Type B pancreatic cell (in vitro differentiated cells): ENCODE data around the gene FCHSD2. TPM values are rescaled to one million over a fixed set of nuclear protein-coding genes. Genes with fewer than 3 reads are reported as not detected.

Experiments used
- DNase-seq: peaks from one replicate; pipeline ENCODE4 v3.0.0; 2021; ENCODE audit warnings: mixed read lengths; ENCODE audit not compliant: unreplicated experiment; ENCODE audit errors: extremely low spot score
- H3K27ac Mint-ChIP-seq: 2 replicates; pipeline ENCODE4 v1.8.0; 2021; ENCODE audit warnings: mild to moderate bottlenecking, mixed read lengths
- H3K27me3 Mint-ChIP-seq: 2 replicates; pipeline ENCODE4 v1.8.0; 2021; ENCODE audit warnings: mixed read lengths
- H3K36me3 Mint-ChIP-seq: 2 replicates; pipeline ENCODE4 v1.8.0; 2021; ENCODE audit warnings: mixed read lengths
- H3K4me1 Mint-ChIP-seq: one replicate; pipeline ENCODE4 v1.8.0; 2021; ENCODE audit warnings: mixed read lengths; ENCODE audit not compliant: unreplicated experiment
- H3K4me3 Mint-ChIP-seq: 2 replicates; pipeline ENCODE4 v1.8.0; 2021; ENCODE audit warnings: mild to moderate bottlenecking, mixed read lengths
- H3K9me3 Mint-ChIP-seq: 2 replicates; pipeline ENCODE4 v1.8.0; 2021; ENCODE audit warnings: mixed read lengths
- total RNA-seq: library from RNA; stranded (reverse); gene quantifications from 2 replicates; pipeline ENCODE4 v1.2.1, GENCODE V29; 2021; ENCODE audit warnings: low replicate concordance
- TF ChIP-seq, protein P1 (sequence below): fragments of 200-600 bp; sonication (generic); conservative IDR thresholded peaks from 2 replicates; pipeline ENCODE4 v1.5.0; 2021; ENCODE audit warnings: antibody characterized with exemption, mild to moderate bottlenecking

The FCHSD2 gene
- total RNA-seq, 1 donor from 2014 or later: 30.8 TPM

DNA sequence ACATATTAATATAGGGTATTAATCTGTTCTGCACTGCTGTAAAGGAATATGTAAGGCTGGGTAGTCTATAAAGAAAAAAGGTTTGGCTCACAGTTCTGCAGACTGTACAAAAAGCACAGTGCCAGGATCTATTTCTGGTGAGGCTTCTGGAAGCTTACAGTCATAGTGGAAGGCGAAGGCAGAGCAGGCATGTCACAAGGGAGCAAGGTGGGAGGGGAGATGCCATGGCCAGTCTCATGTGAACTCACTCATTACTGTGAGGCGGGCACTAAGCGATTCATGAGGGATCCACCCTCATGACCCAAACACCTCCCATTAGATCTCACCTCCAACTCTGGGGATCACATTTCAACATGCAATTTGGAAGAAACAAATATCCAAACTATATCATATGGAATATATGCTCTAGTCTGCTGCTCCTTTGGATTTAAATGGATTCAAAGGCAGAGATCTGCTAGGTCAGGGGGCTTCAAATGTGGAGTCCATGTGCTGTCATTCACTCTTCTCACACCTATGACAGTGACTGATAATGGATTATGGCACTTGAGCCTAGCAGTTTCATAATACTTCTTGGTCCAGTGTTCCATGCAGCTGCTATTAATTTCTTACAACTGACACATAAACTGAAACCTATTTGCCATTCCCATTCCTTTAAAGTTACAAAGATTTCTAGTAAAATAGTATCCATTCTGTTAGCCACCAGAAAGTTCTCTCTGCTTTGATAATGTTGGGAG lies 182.0 kb downstream of the FCHSD2 start:
- H3K4me3 Mint-ChIP-seq: no peak overlapping the region
- no peak overlapping the region for H3K27ac Mint-ChIP-seq
- no peaks in the 10 kb centered on the region for H3K4me1 Mint-ChIP-seq
- H3K27me3 Mint-ChIP-seq: no peaks in the 10 kb centered on the region
- no peaks in the 10 kb centered on the region for H3K9me3 Mint-ChIP-seq
- DNase-seq: no peak
- H3K36me3 Mint-ChIP-seq: no peaks in the 10 kb centered on the region
- TF ChIP-seq, protein P1, sequence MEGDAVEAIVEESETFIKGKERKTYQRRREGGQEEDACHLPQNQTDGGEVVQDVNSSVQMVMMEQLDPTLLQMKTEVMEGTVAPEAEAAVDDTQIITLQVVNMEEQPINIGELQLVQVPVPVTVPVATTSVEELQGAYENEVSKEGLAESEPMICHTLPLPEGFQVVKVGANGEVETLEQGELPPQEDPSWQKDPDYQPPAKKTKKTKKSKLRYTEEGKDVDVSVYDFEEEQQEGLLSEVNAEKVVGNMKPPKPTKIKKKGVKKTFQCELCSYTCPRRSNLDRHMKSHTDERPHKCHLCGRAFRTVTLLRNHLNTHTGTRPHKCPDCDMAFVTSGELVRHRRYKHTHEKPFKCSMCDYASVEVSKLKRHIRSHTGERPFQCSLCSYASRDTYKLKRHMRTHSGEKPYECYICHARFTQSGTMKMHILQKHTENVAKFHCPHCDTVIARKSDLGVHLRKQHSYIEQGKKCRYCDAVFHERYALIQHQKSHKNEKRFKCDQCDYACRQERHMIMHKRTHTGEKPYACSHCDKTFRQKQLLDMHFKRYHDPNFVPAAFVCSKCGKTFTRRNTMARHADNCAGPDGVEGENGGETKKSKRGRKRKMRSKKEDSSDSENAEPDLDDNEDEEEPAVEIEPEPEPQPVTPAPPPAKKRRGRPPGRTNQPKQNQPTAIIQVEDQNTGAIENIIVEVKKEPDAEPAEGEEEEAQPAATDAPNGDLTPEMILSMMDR: no peak

DNA sequence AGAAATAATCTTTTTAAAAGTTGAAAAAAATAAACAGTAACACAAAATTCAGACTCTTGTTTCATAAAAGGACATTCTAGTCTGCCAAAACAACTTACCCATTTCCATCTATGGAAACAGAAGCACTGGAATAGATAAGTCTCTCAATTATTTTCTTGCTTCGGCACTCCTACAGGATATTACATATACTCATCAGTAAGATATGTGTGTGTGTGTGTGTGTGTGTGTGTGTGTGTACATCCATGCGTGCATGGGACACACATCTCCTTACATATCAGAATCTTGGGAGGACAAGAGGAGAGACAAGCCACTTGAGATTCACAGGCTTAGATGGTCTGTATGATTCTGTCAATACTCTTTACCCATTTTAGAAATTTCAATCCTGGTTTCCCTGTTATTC lies 183.3 kb downstream of the FCHSD2 start:
- Mint-ChIP-seq H3K36me3 (no peaks in the 10 kb centered on the region), H3K9me3 (no peaks in the 10 kb centered on the region), H3K4me3 (no peak overlapping the region), H3K4me1 (no peaks in the 10 kb centered on the region), H3K27ac (no peak overlapping the region), H3K27me3 (no peaks in the 10 kb centered on the region)
- no peak for DNase-seq
- TF ChIP-seq, protein P1: no peak

DNA sequence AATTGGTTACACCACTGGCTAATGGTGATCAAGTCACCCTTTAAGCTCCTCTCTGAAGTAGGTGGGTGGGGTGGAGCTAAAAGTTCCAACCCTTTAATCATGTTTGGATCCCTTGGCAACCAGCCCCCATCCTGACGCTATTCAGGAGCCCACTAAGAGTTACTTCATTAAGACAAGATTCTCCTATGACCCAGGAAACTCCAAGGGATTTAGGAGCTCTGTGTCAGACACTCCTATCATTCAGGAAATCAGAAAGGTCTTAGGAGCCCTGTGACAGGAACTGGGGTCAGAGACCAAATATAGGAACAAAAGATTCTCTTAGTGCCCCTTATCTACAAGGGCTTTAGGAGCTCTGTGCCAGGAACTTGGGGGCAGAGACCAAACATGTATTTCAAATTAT lies 186.7 kb downstream of the FCHSD2 start:
- TF ChIP-seq, protein P1: no peak
- Mint-ChIP-seq H3K36me3 (no peaks in the 10 kb centered on the region), H3K27ac (no peak overlapping the region), H3K9me3 (no peaks in the 10 kb centered on the region), H3K4me1 (no peaks in the 10 kb centered on the region), H3K4me3 (no peak overlapping the region), H3K27me3 (no peaks in the 10 kb centered on the region)
- DNase-seq: no peak

DNA sequence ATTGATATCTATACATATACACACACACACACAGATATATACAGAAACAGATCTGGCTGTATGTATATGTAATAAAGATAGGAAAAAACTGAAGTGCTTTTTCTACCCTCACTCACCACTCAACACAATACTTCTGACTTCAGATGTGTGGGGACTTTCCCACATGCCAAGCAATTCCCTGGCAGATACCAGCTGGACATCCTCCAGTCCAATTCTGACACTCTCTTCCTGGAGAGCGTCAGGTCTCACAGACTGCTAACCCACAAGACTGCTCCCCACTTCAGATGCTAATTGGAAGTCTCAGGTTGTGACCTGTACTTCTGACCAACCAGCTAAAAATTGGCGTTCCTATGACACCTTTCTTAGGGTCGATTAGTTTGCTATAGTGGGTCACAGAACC lies 187.3 kb downstream of the FCHSD2 start:
- Mint-ChIP-seq H3K27me3 (no peaks in the 10 kb centered on the region), H3K4me1 (no peaks in the 10 kb centered on the region), H3K27ac (no peak overlapping the region), H3K4me3 (no peak overlapping the region), H3K36me3 (no peaks in the 10 kb centered on the region), H3K9me3 (no peaks in the 10 kb centered on the region)
- DNase-seq: no peak
- TF ChIP-seq, protein P1: no peak

DNA sequence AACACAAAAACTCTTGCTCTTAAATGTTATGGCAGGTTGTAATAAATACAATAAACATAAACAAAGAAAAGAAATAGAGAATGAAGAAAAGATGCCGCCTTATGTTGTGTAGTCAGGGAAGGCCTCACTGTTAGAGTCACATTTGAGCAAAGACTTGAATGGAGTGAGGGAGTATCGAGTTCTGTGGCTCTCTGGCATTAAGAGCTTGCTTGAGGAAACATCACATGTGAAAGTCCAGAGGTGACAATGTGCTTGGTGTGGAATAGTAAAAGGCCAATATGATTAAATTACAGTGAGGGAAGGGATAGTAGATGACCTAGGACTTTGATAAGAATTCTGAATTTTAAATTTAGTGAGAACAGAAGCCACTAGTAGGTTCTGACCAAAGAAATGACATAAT lies 188.5 kb downstream of the FCHSD2 start:
- TF ChIP-seq, protein P1: no peak
- no peaks in the 10 kb centered on the region for H3K27me3 Mint-ChIP-seq

DNA sequence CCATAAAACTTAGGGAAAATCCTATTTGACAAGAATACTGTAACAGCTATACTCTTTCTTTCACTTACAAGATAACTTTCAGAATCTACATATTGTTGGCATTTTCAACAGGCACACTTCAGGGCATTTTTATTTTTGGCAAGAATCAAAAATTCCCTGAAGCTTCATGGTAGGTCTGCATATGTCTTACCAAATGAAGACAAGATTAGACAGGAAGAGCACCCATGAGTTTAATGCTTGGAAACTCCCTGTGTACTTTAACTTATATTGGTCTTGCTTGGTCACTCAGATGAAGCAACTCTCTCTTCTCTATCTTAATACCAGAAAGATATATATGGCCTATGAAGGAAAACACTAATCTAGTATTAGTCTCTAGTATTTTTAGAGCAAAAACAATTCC lies 190.2 kb downstream of the FCHSD2 start:
- H3K4me1 Mint-ChIP-seq: no peaks in the 10 kb centered on the region
- TF ChIP-seq, protein P1: no peak
- H3K36me3 Mint-ChIP-seq: peaks cover 4% of the 10 kb centered on the region
- H3K4me3 Mint-ChIP-seq: no peak overlapping the region
- no peak for DNase-seq
- no peaks in the 10 kb centered on the region for H3K27me3 Mint-ChIP-seq
- H3K9me3 Mint-ChIP-seq: no peaks in the 10 kb centered on the region
- no peak overlapping the region for H3K27ac Mint-ChIP-seq

More for the DNA sequence above, 188.5 kb downstream of the FCHSD2 start:
- DNase-seq: no peak
- Mint-ChIP-seq H3K9me3 (no peaks in the 10 kb centered on the region), H3K4me1 (no peaks in the 10 kb centered on the region), H3K4me3 (no peak overlapping the region), H3K27ac (no peak overlapping the region), H3K36me3 (peaks cover 4% of the 10 kb centered on the region)
